ENCODE results near the gene LRRC49.

- TF ChIP-seq, protein P1, sequence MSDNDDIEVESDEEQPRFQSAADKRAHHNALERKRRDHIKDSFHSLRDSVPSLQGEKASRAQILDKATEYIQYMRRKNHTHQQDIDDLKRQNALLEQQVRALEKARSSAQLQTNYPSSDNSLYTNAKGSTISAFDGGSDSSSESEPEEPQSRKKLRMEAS (IDR thresholded peaks at IDR 0.05): no peak
- TF ChIP-seq CTCF (IDR thresholded peaks at IDR 0.05 in 2 of 3, conservative IDR thresholded peaks at IDR 0.05 in 1 of 3; ENCODE audit: borderline replicate concordance in 1 of 3, insufficient read depth in 1 of 3, low read depth in 2 of 3, low read length in 2 of 3): no peak
Measured at GRCh38 chr15:71078506-71079207, 186.0 kb downstream of the LRRC49 start.
